ENCODE measurements around the gene PTPRD.

PTPRD gene

GRCh38 chr9:8364026-8364752 is 2248.6 kb downstream of the PTPRD start:
- H3K4me3 ChIP-seq (ENCODE audit: low read depth, low read length) = no peak overlapping the region
- no peak for TF ChIP-seq CTCF (IDR thresholded peaks at IDR 0.05; ENCODE audit: low read depth, low read length)

GRCh38 chr9:8362250-8362649 is 2250.6 kb downstream of the PTPRD start:
- no peak for TF ChIP-seq CTCF (IDR thresholded peaks at IDR 0.05; ENCODE audit: low read depth, low read length)
- H3K4me3 ChIP-seq (ENCODE audit: low read depth, low read length) = no peak overlapping the region

GRCh38 chr9:8361364-8361763 is 2251.4 kb downstream of the PTPRD start:
- no peak for TF ChIP-seq CTCF (IDR thresholded peaks at IDR 0.05; ENCODE audit: low read depth, low read length)
- H3K4me3 ChIP-seq (ENCODE audit: low read depth, low read length) = no peak overlapping the region

DNA sequence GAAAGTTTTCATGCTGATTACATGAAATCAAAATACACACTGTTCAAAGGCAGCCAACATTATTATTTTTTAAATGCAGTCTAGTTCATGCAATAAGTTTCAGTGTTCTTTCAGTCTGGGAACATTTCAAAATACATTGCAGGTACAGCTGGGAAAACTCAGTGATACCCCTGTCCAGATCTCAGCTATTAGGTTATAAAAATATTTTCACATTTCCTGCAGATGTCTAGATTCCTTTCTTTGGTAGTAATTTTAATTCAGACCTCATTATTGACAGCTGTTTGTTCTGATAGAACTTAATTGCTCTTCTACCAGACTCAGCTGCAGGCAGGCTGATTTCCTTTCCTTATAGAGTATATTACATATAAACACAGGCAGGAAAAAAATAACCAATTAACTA is 2256.4 kb downstream of the PTPRD start:
- no peak overlapping the region for H3K4me3 ChIP-seq (ENCODE audit: low read depth, low read length)
- no peak for TF ChIP-seq CTCF (IDR thresholded peaks at IDR 0.05; ENCODE audit: low read depth, low read length)

GRCh38 chr9:8351436-8351835 is 2261.4 kb downstream of the PTPRD start:
- no peak for TF ChIP-seq CTCF (IDR thresholded peaks at IDR 0.05; ENCODE audit: low read depth, low read length)
- H3K4me3 ChIP-seq (ENCODE audit: low read depth, low read length) = no peak overlapping the region

DNA sequence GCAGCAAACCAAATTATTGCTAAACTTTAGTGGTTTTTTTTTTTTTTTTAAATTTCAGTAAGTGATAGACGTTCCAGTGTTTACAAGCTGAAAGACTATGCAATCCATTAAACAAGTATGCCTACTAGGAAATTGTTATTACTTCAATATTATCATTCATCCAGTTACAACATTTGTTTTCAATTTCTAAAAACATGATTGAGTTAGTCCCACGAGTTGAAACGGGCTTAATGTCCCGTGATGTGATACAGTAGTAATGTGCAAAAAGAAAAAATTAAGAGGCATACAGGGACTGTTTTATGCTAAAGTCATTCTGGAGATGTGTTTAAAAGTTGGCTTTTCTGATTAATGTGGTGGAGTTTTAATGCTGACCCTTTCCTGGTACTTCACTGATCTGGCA is 2262.9 kb downstream of the PTPRD start:
- TF ChIP-seq CTCF (IDR thresholded peaks at IDR 0.05; ENCODE audit: low read depth, low read length) = no peak

GRCh38 chr9:8349376-8349775 is 2263.4 kb downstream of the PTPRD start:
- no peak overlapping the region for H3K4me3 ChIP-seq (ENCODE audit: low read depth, low read length)
- no peak for TF ChIP-seq CTCF (IDR thresholded peaks at IDR 0.05; ENCODE audit: low read depth, low read length)

More for the DNA sequence above, 2262.9 kb downstream of the PTPRD start:
- no peak overlapping the region for H3K4me3 ChIP-seq (ENCODE audit: low read depth, low read length)
